Stimulated activated CD4-positive, alpha-beta T cell treated with anti-CD3 and anti-CD28 coated beads, Interleukin-12 subunit alpha, Interleukin-12 subunit beta, amount 100 ng/mL, for 48 hours (primary cell): ENCODE data around the gene TCEA2.
A peak's percentile ranks its signal among the peaks of the same experiment; 100 is the strongest.

Experiments used
- DNase-seq, 3 donors: peaks; one replicate each; pipeline ENCODE4 v3.0.0-alpha.2; 2020; ENCODE audit warnings: low read depth in 2 of 3, low spot score in 1 of 3

TCEA2 gene

DNA sequence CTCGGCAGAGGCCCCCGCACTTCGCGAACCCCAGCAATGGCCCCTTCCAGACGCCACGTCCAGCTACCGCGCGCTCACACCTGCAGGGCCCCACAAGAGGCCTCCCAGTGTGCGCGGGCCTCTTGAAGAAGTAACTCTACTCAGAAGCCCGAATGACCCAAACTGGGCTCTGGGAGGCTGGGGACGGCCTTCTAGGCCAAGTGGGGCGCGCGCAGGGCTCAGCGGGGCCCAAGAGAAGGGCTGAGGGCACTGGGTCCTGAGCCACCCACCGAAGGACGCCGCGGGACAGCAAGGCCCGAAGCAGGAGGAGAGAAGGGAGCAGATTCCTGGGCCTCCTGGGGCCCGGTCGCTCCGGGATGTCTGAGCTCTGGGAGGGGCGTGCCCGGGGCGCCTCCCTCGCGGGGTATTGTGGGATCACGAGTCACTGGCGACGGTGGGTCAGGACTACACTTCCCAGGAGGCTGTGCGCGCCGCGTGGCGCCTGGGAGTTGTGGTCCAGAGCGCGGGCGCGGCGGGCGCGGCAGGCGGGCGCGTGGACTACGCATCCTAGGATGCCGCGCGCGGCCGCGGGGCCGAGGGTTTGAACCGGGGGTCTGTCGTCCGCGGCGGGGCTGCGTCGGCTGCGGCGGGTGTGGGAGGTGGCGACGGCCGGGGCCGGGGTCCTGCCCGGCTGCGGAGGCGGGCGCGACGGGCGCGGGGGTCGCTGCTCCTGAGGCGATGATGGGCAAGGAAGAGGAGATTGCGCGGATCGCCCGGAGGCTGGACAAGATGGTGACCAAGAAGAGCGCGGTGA is at the start of gene TCEA2:
TSS of gene TCEA2 (plus strand) at position 603 of the 793 bp plus-strand sequence. CDS start at position 718, 115 bp downstream.
- DNase-seq = peak; percentile 89 to 94 (median 94)

GRCh38 chr20:64015635-64016034 is 47.4 kb upstream of the TCEA2 start:
- no peak for DNase-seq

DNA sequence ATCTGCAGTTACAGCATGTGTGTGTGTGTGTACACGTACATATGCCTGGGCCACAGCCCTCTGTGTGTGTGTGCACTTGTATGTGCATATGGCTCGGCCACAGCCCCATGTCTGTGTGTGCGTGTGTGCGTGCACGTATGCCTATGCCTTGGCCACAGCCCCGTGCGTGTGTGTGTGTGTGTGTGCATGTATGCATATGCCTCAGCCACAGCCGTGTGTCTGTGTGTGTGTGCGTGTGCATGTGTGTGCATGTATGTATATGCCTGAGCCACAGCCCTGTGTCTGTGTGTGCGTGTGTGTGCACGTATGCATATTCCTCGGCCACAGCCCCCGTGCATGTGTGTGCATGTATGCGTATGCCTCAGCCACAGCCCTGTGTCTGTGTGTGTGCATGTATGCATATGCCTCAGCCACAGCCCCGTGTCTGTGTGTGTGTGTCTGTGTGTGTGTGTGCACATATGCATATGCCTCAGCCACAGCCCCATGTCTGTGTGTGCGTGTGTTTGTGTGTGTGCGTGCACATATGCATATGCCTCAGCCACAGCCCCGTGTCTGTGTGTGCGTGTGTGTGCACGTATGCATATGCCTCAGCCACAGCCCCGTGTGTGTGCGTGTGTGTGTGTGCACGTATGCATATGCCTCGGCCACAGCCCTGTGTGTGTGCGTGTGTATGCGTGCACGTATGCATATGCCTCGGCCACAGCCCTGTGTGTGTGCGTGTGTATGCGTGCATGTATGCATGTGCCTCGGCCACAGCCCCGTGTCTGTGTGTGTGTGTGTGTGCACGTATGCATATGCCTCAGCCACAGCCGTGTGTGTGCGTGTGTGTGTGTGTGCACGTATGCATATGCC is 41.6 kb upstream of the TCEA2 start:
- no peak for DNase-seq

DNA sequence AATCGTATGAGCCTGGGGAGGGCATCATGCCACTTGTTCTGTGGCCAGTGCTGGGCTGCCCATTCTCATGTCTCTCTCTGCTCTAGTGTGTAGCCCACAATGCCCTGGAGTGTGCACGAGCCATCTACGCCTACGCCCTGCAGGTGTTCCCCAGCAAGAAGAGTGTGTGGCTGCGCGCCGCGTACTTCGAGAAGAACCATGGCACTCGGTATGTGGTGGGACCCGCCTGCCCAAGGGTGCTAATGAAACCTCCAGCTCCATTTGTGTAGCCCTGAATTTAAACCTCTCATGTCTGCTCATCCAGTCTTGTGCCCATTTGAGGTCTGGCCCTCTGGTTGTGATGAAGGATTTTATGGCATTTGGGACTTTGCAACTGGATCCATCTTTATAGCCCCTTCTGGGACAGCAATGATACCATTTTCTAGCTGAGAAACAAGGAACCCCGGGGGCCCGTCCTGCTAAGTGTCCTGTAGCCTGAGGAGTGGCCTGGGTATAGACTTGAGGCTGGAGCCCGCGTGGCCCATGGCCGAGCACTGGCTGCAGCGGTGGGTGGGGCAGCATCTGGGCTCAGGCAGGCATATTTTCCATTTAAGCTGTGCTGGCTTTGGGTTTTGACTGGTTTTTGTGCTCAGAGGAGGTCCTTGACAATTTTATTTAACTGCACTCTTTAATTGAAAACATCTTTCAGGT is 40.2 kb upstream of the TCEA2 start:
- DNase-seq = no peak

- no peak for DNase-seq
These were observed 39.4 kb upstream of the TCEA2 start for GRCh38 chr20:64023361-64024140.

- no peak for DNase-seq
These were observed 38.6 kb upstream of the TCEA2 start for GRCh38 chr20:64024141-64024990.

DNA sequence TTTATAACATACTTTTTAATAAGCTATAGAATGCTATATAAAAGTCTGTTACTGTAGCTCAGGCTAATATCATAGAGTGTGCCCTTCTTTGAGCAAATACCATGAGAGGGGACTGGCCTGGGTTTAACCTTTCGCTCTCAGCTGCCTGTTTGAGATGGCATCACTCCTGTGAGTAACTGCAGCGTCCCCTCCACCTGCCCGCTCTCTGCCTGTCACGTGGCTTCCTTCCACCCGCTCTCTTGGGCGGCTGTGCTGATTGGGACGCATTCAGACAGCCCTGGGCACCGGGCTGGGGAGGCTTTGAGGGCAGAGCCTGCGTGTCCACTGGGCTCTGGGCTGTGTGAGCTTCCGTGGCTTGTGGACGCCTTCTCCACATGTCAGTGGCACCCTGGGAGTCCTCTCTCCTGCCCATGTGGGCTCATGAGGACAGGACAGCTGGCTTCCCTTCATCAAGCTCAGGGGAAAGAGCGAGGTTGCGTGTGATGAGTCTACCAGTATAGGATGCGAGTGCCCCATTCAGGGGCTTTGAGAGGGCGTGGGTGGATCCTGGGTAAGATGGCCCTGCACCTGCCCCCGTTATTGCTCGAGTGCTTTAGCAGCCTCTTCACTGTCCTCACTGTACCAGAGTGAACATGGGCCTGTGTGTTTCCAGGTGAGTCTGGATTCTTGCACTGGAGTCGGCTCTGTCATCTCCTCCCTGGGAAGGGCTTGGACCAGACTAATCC is 37.7 kb upstream of the TCEA2 start:
- DNase-seq = no peak

DNA sequence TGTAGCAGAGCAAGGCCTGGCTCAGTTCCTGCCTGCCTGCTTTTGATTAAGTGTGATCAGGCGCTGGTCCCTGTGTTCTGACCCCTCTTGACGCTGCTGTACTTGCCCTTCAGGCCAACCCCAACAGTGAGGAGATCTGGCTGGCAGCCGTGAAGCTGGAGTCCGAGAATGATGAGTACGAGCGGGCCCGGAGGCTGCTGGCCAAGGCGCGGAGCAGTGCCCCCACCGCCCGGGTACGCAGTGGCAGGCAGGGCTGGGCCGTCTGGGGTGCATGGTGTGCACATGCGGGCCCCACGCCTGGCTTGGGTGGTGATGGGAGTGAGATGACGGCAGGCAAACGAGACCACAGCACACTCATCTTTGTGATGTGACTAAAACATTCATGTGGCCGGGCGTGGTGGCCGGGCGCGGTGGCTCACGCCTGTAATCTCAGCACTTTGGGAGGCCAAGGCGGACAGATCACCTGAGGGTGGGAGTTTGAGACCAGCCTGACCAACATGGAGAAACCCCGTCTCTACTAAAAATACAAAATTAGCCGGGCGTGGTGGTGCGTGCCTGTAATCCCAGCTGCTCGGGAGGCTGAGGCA is 37.1 kb upstream of the TCEA2 start:
- no peak for DNase-seq

DNA sequence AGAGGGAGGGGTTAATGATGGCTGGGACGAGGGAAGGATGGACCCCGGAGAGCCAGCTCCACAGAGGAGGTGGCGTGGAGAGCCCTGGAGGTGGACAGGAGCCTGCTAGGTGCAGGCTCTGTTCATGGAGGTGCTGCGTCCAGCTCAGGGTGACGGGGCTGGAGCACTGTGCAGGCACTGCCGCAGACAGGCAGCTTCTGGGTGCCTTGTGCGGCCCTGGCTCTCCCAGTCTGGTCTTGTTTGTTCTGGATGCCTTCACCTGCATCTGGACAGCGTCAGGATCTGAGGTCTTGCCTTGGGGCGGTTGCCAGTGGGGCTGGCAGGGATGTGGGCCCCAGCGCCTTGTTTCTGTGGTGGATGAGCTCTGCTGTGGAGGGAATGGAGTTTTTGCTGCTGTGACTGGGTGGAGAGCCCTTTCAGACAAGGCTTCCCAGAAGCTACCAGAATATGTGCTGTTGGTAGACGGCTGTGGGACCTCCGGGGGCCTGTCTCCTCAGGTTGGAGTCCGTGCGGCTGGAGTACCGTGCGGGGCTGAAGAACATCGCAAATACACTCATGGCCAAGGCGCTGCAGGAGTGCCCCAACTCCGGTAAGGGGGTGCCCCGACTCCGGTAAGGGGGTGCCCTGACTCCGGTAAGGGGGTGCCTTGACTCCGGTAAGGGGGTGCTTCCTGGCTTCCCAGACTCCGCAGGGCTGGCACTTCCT is 34.9 kb upstream of the TCEA2 start:
- DNase-seq = no peak

GRCh38 chr20:64029293-64030117 is 33.5 kb upstream of the TCEA2 start:
- no peak for DNase-seq

- no peak for DNase-seq
These were observed 32.4 kb upstream of the TCEA2 start for GRCh38 chr20:64030371-64031134.

GRCh38 chr20:64031822-64032314 is 31.1 kb upstream of the TCEA2 start:
- no peak for DNase-seq

DNA sequence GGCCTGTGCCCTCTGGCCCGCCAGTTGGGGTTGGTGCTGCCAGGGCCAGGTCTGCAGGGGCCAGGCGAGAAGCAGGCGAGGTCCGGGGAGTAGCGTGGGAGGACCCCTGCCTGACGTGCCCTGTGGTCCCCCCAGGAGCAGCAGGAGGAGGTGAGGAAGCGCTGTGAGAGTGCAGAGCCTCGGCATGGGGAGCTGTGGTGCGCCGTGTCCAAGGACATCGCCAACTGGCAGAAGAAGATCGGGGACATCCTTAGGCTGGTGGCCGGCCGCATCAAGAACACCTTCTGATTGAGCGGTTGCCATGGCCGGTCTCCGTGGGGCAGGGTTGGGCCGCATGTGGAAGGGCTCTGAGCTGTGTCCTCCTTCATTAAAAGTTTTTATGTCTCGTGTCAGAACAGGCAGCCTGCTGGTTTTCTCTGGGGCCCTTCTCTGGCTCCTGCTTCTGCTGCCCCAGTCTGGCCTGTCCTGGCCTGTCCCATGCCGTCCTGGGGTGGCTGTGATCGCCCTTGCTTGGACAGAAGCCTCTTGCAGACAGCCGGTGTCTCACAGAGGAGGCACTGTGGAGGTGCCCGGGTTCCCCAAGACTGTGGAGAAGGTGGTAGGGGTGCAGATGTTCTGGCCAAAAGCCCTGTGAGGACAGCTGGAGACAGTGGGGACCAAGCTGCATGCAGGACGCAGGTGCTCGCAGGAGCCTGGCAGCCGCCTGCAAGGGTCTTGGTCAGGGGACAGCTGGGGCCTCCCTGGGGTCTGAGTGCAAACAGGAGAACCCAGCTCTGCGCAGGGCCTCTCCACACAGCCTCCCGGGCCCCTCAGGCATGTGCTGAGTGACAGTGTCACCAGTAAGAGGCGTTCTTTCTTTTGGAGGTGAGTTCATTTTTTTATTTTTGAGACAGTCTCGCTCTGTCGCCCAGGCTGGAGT is 30.0 kb upstream of the TCEA2 start:
- DNase-seq = no peak

DNA sequence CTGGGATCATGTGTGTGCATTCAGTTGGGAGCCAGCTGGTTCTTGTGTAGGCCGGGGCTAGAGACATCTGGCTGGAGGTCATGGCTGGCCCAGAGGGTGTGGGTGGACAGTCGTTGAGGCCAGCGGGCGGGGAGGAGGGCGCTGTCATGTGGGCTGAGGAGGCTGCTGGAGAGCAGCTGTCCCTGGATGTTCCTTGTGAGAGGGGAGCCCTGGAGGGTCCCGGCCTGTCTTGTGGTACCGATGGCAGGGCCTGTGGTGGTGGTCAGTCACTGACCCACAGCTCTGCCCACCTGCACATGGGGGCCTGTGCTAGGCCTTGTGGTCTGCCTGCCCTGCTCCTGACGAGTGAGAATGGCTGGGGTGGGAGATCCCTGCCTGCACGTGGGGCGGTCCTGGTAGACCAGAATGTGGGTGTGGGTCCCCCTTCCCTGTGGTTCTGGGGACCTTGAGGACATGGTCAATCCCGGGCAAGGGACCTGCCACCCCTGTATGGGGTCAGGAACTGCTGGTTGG is 29.0 kb upstream of the TCEA2 start:
- DNase-seq = no peak
